ENCODE measurements around the gene FRAT2.

Gene FRAT2

DNA sequence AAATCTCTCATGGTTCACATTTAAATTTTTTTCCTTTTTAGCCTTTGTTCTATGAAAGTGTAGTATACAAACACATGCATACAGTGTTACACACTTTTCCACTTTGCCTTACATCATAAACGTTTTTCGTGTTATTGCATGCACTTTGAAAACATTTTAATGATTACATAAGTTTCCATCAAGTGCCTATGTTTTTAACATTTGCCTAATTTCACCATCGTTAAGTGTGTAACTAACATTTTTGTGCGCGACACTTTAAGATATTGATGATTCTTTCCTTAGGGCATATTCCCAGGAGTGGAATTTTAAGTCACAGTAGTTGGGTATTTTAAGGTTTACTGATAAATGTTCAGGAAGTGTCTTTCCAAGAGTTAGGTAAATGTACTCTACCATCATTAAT lies 1.5 kb upstream of the FRAT2 start:
- peaks cover 5% of the 10 kb centered on the region for H3K36me3 ChIP-seq (ENCODE audit: control insufficient read depth, insufficient read depth, low read length)
- 75 to 85% methylated on average over 2 to 4 of the region's 5 CpGs for WGBS, 2 experiments (ENCODE audit: insufficient coverage in 2 of 2)
- H3K4me3 ChIP-seq (ENCODE audit: extremely low read depth, insufficient read depth, low read length, poor library complexity, severe bottlenecking): no peak overlapping the region
- peaks cover 15% of the 10 kb centered on the region for H3K4me1 ChIP-seq (ENCODE audit: control insufficient read depth, insufficient read depth, low read length, poor library complexity, severe bottlenecking)
- H3K27ac ChIP-seq (ENCODE audit: low read depth, low read length, severe bottlenecking): no peak overlapping the region
- no peaks in the 10 kb centered on the region for H3K9me3 ChIP-seq (ENCODE audit: control insufficient read depth, low read length)

DNA sequence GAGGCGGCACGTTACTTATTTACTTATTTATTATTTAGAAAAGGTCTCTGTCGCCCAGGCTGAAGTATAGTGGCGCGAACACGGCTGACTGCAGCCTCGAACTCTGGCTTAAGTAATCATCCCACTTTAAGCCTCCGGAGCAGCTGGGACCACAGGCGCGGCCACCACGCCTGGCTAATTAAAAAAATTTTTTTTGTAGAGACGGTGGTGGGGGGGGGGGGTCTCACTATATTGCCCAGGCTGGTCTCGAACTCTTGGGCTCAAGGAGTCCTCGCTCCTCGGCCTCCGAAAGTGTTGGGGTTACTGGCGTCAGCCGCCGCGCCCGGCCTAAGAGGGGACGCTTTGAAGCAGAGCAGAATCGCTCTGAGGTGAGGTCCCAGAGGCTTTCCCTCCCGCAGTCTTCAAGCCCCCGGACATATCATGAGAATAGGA lies 675 bp upstream of the FRAT2 start:
- H3K36me3 ChIP-seq (ENCODE audit: control insufficient read depth, insufficient read depth, low read length): peaks cover 8% of the 10 kb centered on the region
- H3K4me1 ChIP-seq (ENCODE audit: control insufficient read depth, insufficient read depth, low read length, poor library complexity, severe bottlenecking): peaks cover 15% of the 10 kb centered on the region
- peak overlapping the region; percentile 99 for H3K27ac ChIP-seq (ENCODE audit: low read depth, low read length, severe bottlenecking)
- 49 to 54% methylated on average over 17 to 21 of the region's 25 CpGs for WGBS, 2 experiments (ENCODE audit: insufficient coverage in 2 of 2)
- H3K4me3 ChIP-seq (ENCODE audit: extremely low read depth, insufficient read depth, low read length, poor library complexity, severe bottlenecking): peak overlapping the region; percentile 63
- no peaks in the 10 kb centered on the region for H3K9me3 ChIP-seq (ENCODE audit: control insufficient read depth, low read length)

DNA sequence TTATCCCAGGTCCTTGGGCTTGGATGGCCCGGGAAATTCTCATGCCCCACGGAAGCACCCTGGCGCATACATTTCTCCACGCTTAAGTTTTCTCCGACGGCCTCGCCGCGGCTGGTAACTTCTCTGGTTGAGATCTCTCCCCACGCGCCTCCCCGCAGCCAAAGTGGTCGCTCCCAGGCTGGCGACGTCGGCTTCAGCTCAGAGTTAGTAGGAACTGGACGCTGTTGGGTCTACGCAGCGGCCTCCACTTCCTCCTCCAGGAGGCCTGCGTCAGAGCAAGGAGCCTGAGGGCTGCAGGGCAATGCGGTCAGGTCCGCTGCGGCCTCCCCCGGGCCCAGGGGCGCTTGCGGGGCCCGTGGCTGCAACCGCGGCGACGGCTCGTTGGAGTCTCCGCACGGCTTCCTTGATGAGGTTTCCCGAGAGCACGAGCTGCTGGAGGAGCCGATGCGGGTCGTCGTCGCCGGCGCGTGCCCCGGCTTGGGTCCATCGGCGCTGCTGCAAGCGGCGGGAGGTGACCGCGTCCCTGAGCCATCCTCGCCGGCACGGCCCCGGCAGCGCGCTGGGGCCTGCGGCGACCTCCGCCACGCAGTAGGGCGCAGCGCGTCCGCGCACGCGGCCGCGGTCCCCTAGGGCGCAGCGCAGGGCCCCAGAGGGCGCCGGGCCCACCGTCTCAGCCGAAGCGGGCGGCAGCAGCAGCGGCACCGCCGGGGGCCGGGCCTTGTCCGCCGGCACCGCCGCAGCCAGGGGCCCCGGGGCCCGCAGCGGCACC lies 744 bp downstream of the FRAT2 start:
- H3K4me3 ChIP-seq (ENCODE audit: extremely low read depth, insufficient read depth, low read length, poor library complexity, severe bottlenecking): peak overlapping the region; percentile 63
- WGBS, 2 experiments (ENCODE audit: insufficient coverage in 2 of 2): 0 to 1% methylated on average over 78 to 79 of the region's 89 CpGs
- peaks cover 19% of the 10 kb centered on the region for H3K4me1 ChIP-seq (ENCODE audit: control insufficient read depth, insufficient read depth, low read length, poor library complexity, severe bottlenecking)
- H3K9me3 ChIP-seq (ENCODE audit: control insufficient read depth, low read length): no peaks in the 10 kb centered on the region
- H3K36me3 ChIP-seq (ENCODE audit: control insufficient read depth, insufficient read depth, low read length): peaks cover 15% of the 10 kb centered on the region
- peak overlapping the region; percentile 99 for H3K27ac ChIP-seq (ENCODE audit: low read depth, low read length, severe bottlenecking)

DNA sequence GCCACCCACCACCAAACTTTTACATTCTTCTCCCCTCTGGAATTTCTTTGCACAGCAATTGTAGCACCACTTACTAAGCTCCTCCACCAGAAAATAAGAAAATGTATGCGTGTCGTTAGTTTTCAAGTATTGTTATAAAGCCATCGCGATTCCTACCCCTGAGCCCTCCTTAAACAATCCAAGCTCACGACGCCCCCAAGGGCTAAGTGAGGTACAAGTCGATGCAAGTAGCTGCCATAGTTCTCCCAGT lies 1.3 kb downstream of the FRAT2 start:
- peaks cover 18% of the 10 kb centered on the region for H3K36me3 ChIP-seq (ENCODE audit: control insufficient read depth, insufficient read depth, low read length)
- WGBS, 2 experiments (ENCODE audit: insufficient coverage in 2 of 2): 0% methylated on average over 4 to 5 of the region's 7 CpGs
- H3K4me3 ChIP-seq (ENCODE audit: extremely low read depth, insufficient read depth, low read length, poor library complexity, severe bottlenecking): peak overlapping the region; percentile 63
- peaks cover 20% of the 10 kb centered on the region for H3K4me1 ChIP-seq (ENCODE audit: control insufficient read depth, insufficient read depth, low read length, poor library complexity, severe bottlenecking)
- peak overlapping the region; percentile 46 for H3K27ac ChIP-seq (ENCODE audit: low read depth, low read length, severe bottlenecking)
- no peaks in the 10 kb centered on the region for H3K9me3 ChIP-seq (ENCODE audit: control insufficient read depth, low read length)

DNA sequence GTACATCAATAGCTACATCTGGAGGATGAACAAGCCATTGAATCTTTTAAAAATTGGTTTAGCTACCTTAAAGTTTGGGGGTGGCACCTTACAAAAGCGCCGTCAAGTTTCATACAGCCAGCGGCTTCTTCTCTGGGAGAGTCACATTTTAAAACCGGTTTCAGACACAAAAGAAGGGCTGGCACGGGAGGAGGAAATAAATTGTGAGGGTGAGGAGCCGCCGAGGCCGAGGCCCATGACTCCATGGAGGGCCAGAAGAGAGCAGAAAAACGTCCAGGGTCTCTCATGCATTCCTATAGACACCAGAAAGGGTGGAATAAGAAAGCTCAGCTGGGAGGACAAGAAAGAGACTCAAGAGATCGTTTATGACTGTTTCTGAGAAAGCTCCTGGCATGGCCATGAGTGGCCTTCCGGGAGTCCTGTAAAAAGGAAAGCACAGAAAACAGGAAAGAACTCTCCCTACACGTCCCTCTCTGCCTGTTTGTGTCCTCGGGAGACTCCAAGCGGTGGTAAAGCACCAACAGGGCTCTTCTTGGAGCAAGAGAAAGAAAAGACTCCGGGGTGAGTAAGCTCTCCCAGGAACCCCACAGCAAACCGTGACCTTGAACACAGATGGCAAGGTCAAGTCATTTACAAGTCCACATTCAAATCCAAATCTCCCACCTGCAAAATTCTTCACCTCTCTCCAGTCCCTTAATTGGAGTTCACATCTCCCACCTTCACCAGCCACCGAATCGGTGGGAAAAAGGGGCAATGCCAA lies 1.8 kb downstream of the FRAT2 start:
- H3K9me3 ChIP-seq (ENCODE audit: control insufficient read depth, low read length): no peaks in the 10 kb centered on the region
- peak overlapping the region; percentile 63 for H3K4me3 ChIP-seq (ENCODE audit: extremely low read depth, insufficient read depth, low read length, poor library complexity, severe bottlenecking)
- H3K4me1 ChIP-seq (ENCODE audit: control insufficient read depth, insufficient read depth, low read length, poor library complexity, severe bottlenecking): peaks cover 20% of the 10 kb centered on the region
- peaks cover 18% of the 10 kb centered on the region for H3K36me3 ChIP-seq (ENCODE audit: control insufficient read depth, insufficient read depth, low read length)
- 10 to 12% methylated on average over 16 to 17 of the region's 18 CpGs for WGBS, 2 experiments (ENCODE audit: insufficient coverage in 2 of 2)
- peak overlapping the region; percentile 46 for H3K27ac ChIP-seq (ENCODE audit: low read depth, low read length, severe bottlenecking)

DNA sequence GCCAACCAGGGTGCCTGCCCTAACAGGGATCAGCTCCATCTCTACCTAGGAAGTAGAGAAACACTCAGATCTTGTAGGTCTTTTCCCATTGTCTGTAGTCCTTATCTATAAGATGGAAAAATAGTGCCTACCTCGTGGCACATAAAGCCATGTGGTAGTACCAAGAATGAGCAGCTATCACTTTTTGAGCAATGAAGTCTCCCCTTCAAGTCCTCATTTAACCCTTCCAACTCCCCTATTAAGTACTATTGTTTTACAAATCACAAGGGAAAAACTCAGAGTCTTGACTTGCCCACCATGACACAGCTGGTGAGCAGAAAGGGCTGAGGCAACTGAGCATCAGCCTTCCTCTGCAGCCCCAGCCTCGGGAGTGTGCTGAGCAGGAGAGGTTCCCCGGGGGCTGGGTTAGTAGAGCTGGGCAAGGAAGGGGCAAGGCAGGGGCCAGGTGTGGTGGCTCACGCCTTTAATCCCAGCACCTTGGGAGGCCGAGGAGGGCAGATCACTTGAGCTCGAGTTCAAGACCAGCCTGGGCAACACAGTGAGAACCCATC lies 3.3 kb downstream of the FRAT2 start:
- no peak overlapping the region for H3K4me3 ChIP-seq (ENCODE audit: extremely low read depth, insufficient read depth, low read length, poor library complexity, severe bottlenecking)
- H3K36me3 ChIP-seq (ENCODE audit: control insufficient read depth, insufficient read depth, low read length): peaks cover 18% of the 10 kb centered on the region
- peaks cover 11% of the 10 kb centered on the region for H3K4me1 ChIP-seq (ENCODE audit: control insufficient read depth, insufficient read depth, low read length, poor library complexity, severe bottlenecking)
- no peaks in the 10 kb centered on the region for H3K9me3 ChIP-seq (ENCODE audit: control insufficient read depth, low read length)
- H3K27ac ChIP-seq (ENCODE audit: low read depth, low read length, severe bottlenecking): no peak overlapping the region
- 0 to 36% methylated on average over 1 to 3 of the region's 6 CpGs for WGBS, 2 experiments (ENCODE audit: insufficient coverage in 2 of 2)

DNA sequence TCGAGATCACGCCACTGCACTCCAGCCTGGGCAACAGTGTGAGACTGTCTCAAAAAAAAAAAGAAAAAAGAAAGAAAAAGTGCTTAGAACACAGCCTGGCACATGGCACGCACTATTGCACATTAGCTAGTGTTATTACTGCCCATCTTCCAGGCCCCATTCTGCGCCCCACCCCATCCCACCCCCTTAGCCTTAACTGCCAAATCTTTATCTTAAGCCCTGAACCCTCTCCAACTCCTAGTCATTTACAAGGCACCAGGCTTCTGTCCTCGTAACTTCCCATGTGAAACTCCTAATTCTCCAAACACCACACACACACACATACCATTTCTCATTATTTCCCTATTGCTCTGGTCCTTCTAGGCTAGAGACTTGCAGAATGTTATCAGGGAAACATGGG lies 4.8 kb downstream of the FRAT2 start:
- 98% methylated on average over 5 of the region's 5 CpGs for WGBS, 2 experiments (ENCODE audit: insufficient coverage in 2 of 2)
- Histone ChIP-seq H3K4me1 (ENCODE audit: control insufficient read depth, insufficient read depth, low read length, poor library complexity, severe bottlenecking) (peaks cover 7% of the 10 kb centered on the region), H3K4me3 (ENCODE audit: extremely low read depth, insufficient read depth, low read length, poor library complexity, severe bottlenecking) (no peak overlapping the region), H3K9me3 (ENCODE audit: control insufficient read depth, low read length) (no peaks in the 10 kb centered on the region), H3K36me3 (ENCODE audit: control insufficient read depth, insufficient read depth, low read length) (peaks cover 18% of the 10 kb centered on the region), H3K27ac (ENCODE audit: low read depth, low read length, severe bottlenecking) (no peak overlapping the region)

DNA sequence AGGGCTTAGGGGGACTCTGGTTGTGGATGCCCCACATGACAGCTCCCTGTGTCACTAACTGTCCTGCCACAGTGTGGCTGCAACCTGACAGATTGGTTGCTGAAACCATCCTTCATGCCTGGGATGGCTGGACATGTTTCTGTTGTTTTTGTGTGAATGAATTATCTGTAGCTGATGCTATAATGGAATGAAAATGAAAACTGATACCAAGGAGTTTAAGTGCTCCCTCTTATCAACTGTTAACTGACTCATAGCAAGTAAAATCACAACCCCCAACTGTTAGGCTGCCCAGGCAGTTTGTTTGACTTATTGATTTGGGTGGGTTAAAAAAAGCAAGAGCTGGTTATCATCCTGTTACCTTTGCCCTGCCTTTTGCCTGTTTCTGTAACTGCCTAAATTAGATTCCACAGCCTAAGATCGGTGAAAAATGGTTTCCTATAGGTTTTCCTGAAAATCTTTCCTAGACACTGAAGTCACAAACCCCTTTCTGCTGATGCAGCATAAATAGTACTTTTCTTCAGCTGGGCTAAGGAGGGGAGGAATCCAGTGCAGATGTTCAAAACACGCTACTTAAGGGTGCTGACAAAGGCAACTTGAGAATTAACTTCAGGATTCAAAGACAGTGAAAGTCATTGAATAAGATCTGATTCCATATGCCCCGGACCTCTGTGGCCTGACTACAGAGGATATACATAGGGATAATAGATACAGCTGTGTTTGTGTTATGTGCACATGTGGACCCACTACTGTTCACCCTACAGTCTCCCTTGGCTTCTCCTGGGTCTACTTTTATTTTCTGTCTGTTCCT lies 5.7 kb downstream of the FRAT2 start:
- no peak overlapping the region for H3K27ac ChIP-seq (ENCODE audit: low read depth, low read length, severe bottlenecking)
- H3K9me3 ChIP-seq (ENCODE audit: control insufficient read depth, low read length): no peaks in the 10 kb centered on the region
- peaks cover 18% of the 10 kb centered on the region for H3K36me3 ChIP-seq (ENCODE audit: control insufficient read depth, insufficient read depth, low read length)
- 100% methylated on average over 2 to 3 of the region's 3 CpGs for WGBS, 2 experiments (ENCODE audit: insufficient coverage in 2 of 2)
- peaks cover 7% of the 10 kb centered on the region for H3K4me1 ChIP-seq (ENCODE audit: control insufficient read depth, insufficient read depth, low read length, poor library complexity, severe bottlenecking)
- H3K4me3 ChIP-seq (ENCODE audit: extremely low read depth, insufficient read depth, low read length, poor library complexity, severe bottlenecking): no peak overlapping the region

DNA sequence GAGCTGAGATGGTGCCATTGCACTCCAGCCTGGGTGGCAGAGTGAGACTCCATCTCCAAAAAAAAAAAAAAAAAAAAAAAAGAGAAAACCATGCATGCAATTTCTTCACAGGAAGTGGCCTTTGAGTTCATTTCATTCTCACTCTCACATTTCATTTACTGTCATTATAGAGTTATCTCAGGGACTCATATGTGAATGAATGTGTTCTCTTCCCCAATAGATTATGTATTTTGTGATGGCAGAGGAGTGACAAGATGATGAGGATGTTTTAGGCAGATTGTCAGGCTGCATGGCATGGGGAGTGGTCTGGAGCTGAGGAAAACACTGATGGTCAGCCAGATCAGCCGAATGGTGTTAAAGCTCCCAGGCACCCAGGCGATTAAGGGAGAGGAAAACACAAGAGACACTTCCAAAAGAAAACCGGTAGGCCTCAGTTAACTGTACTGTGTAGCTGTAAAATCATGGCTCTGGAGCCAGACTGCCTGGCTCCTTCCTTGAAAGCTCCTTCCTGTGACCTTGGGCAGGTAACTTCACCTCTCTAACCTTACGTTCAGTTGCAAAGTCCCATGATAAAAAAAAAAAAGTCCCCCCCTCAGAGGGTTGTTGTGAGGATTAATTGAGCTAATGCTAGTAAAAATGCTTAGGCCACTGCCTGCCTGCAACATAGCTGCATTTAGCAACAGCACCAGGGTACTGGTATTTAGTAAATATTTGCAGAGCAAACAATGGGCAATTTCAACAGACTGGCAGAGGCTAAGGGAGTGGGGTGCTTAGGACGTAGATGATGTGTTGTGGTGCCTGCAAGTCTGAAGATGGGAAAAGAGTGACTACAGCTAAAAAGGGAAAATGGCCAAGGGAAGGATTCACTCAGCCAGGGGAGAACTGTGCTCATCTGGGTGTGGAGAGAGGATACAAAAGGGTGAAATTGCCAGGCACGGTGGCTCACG lies 6.9 kb downstream of the FRAT2 start:
- H3K9me3 ChIP-seq (ENCODE audit: control insufficient read depth, low read length): no peaks in the 10 kb centered on the region
- 82 to 85% methylated on average over 6 of the region's 7 CpGs for WGBS, 2 experiments (ENCODE audit: insufficient coverage in 2 of 2)

DNA sequence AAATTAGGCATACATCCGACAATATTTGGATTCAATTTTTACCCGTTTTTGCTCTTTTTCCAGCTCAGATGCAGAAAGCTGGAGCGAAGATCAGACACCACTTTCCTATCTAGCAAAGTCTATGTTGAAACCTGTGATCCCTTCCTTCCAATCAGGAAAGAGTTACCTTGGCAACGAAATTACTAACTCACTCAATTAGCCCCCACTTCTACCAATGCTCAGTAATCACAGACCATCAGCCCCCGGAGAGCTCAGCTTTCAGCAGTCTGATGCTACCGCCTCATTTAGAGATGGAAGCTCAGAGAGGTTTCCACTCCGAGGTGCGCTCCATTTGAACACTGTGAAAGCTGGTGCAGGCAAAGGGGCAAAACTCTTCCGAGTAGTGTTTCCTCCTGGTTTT lies 8.8 kb downstream of the FRAT2 start:
- Histone ChIP-seq H3K9me3 (ENCODE audit: control insufficient read depth, low read length) (no peaks in the 10 kb centered on the region), H3K4me3 (ENCODE audit: extremely low read depth, insufficient read depth, low read length, poor library complexity, severe bottlenecking) (no peak overlapping the region), H3K4me1 (ENCODE audit: control insufficient read depth, insufficient read depth, low read length, poor library complexity, severe bottlenecking) (peaks cover 7% of the 10 kb centered on the region), H3K27ac (ENCODE audit: low read depth, low read length, severe bottlenecking) (no peak overlapping the region), H3K36me3 (ENCODE audit: control insufficient read depth, insufficient read depth, low read length) (peaks cover 14% of the 10 kb centered on the region)
- WGBS, 2 experiments (ENCODE audit: insufficient coverage in 2 of 2): 85 to 89% methylated on average over 9 of the region's 9 CpGs

More for the DNA sequence above, 6.9 kb downstream of the FRAT2 start:
- no peak overlapping the region for H3K4me3 ChIP-seq (ENCODE audit: extremely low read depth, insufficient read depth, low read length, poor library complexity, severe bottlenecking)
- H3K4me1 ChIP-seq (ENCODE audit: control insufficient read depth, insufficient read depth, low read length, poor library complexity, severe bottlenecking): peaks cover 7% of the 10 kb centered on the region
- H3K27ac ChIP-seq (ENCODE audit: low read depth, low read length, severe bottlenecking): peak overlapping the region; percentile 36
- H3K36me3 ChIP-seq (ENCODE audit: control insufficient read depth, insufficient read depth, low read length): peaks cover 18% of the 10 kb centered on the region

Data from mesodermal cell (in vitro differentiated cells).